SIG-M5 treated with dmso at 0.1 percent for 504 hours (cell line): ENCODE data around the gene UTS2B.

Experiments
- DNase-seq: peaks from one replicate; lab custom pipeline; 2025; ENCODE audit not compliant: unreplicated experiment; lab: John Stamatoyannopoulos, UW

UTS2B gene

GRCh38 chr3:191353022-191353777 is 22.9 kb upstream of the UTS2B start:
- no peak for DNase-seq

- DNase-seq = no peak
Measured at GRCh38 chr3:191352014-191352413, 21.7 kb upstream of the UTS2B start.

- DNase-seq = no peak
Measured at GRCh38 chr3:191350396-191351090, 20.2 kb upstream of the UTS2B start.

- no peak for DNase-seq
Measured at GRCh38 chr3:191348098-191348497, 17.8 kb upstream of the UTS2B start.

- DNase-seq = no peak
Measured at GRCh38 chr3:191347228-191347627, 16.9 kb upstream of the UTS2B start.

GRCh38 chr3:191345334-191345733 is 15.0 kb upstream of the UTS2B start:
- DNase-seq = no peak

- no peak for DNase-seq
Measured at GRCh38 chr3:191343913-191344312, 13.6 kb upstream of the UTS2B start.

GRCh38 chr3:191343115-191343514 is 12.8 kb upstream of the UTS2B start:
- DNase-seq = no peak

GRCh38 chr3:191342411-191342810 is 12.1 kb upstream of the UTS2B start:
- DNase-seq = no peak

- DNase-seq = no peak
Measured at GRCh38 chr3:191342006-191342405, 11.7 kb upstream of the UTS2B start.

- DNase-seq = no peak
Measured at GRCh38 chr3:191340966-191341365, 10.6 kb upstream of the UTS2B start.

GRCh38 chr3:191340351-191340750 is 10.0 kb upstream of the UTS2B start:
- DNase-seq = no peak

- DNase-seq = no peak
Measured at GRCh38 chr3:191339316-191339917, 9.1 kb upstream of the UTS2B start.

GRCh38 chr3:191338177-191338488 is 7.8 kb upstream of the UTS2B start:
- DNase-seq = no peak

GRCh38 chr3:191336833-191337232 is 6.5 kb upstream of the UTS2B start:
- no peak for DNase-seq

- DNase-seq = peak; percentile 20
Measured at GRCh38 chr3:191334346-191334893, 4.1 kb upstream of the UTS2B start.

GRCh38 chr3:191333298-191333880 is 3.1 kb upstream of the UTS2B start:
- no peak for DNase-seq

GRCh38 chr3:191331388-191331787 is 1.1 kb upstream of the UTS2B start:
- DNase-seq = no peak

- no peak for DNase-seq
Measured at GRCh38 chr3:191330530-191331048, 263 bp upstream of the UTS2B start.

GRCh38 chr3:191328962-191329653 is 1.2 kb downstream of the UTS2B start, which contains the start of gene CCDC50:
Gene CCDC50, plus strand, starts transcription at chr3:191329394. Its CDS starts 281 bp downstream, at chr3:191329675.
- DNase-seq = peak; percentile 39
